Bronchial epithelial cell (primary cell): ENCODE data around the gene NSUN2. TPM values are rescaled to one million over a fixed set of nuclear protein-coding genes. Genes with fewer than 3 reads are reported as not detected.

Source experiments
- DNase-seq: peaks from one replicate; pipeline ENCODE4 v3.0.0-alpha.2; 2010; ENCODE audit warnings: low read depth
- FAIRE-seq: peaks from 2 replicates; lab custom pipeline; 2011; peaks lifted over from hg19 to GRCh38; lab: Jason Lieb, UNC
- H3K27me3 ChIP-seq: 2 replicates; pipeline ENCODE4 v1.5.1; 2011; ENCODE audit warnings: low read length; ENCODE audit not compliant: control insufficient read depth, insufficient read depth
- H3K36me3 ChIP-seq: 2 replicates; pipeline ENCODE4 v1.5.1; 2011; ENCODE audit warnings: low read length; ENCODE audit not compliant: control insufficient read depth, insufficient read depth
- H3K4me3 ChIP-seq: 2 replicates; pipeline ENCODE4 v1.5.1; 2011; ENCODE audit warnings: mild to moderate bottlenecking, low read depth, low read length, control low read depth
- total RNA-seq: library from RNA; depleted of rRNA; stranded (reverse); fragments of >200 nt; gene quantifications from 2 replicates; pipeline ENCODE4 v1.2.1, GENCODE V29; 2014
- TF ChIP-seq, protein P1 (sequence below): IDR thresholded peaks from 2 replicates; pipeline ENCODE4 v1.5.1; 2011; ENCODE audit warnings: mild to moderate bottlenecking, moderate library complexity, low read length, control low read depth, inconsistent platforms; ENCODE audit not compliant: insufficient read depth, severe bottlenecking

Gene NSUN2
- total RNA-seq = 78.5 and 81.0 TPM in 2 replicates

DNA sequence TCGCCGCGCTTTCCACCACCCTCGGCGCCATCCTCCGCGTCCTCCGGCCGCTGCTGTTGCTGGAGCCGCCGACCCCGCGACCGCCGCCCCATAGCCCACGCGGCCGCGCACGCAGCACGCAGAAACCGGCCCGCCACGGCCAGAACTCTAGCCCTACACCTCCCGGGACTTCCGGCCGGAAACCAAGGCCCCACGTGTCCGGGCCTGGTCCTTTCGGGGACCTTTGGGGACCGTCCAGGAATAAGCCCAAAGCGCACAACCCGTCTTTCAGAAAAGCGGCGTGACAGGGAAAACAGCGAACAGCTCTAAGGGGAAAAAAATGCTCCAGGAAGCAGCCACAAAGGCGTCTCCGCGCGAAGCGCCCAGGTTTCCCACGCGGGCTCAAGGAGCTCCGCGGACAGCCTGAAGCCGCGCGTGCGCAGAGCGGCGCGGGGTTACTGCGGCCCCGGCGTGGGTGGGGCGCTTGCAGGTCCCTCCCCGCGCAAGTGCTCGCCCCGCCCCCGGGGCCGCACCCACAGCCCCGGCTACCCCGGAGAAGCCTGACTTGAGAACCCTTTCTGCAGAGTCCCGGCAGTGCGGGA lies at the start of gene NSUN2, which contains the start of gene SRD5A1:
Gene NSUN2, minus strand, starts transcription at position 157 of the 581 bp plus-strand sequence. Its CDS starts 65 bp downstream, at position 92.
Gene SRD5A1, plus strand, starts transcription at position 553 of the 581 bp plus-strand sequence. CDS start 137 bp downstream, outside the sequence.
- DNase-seq (peak; percentile 80), FAIRE-seq (no peak)
- Histone ChIP-seq H3K27me3 (no peaks in the 10 kb centered on the region), H3K4me3 (peak within 1 kb of the TSS; percentile 73), H3K36me3 (peaks cover 4% of the 10 kb centered on the region)
- TF ChIP-seq, protein P1, sequence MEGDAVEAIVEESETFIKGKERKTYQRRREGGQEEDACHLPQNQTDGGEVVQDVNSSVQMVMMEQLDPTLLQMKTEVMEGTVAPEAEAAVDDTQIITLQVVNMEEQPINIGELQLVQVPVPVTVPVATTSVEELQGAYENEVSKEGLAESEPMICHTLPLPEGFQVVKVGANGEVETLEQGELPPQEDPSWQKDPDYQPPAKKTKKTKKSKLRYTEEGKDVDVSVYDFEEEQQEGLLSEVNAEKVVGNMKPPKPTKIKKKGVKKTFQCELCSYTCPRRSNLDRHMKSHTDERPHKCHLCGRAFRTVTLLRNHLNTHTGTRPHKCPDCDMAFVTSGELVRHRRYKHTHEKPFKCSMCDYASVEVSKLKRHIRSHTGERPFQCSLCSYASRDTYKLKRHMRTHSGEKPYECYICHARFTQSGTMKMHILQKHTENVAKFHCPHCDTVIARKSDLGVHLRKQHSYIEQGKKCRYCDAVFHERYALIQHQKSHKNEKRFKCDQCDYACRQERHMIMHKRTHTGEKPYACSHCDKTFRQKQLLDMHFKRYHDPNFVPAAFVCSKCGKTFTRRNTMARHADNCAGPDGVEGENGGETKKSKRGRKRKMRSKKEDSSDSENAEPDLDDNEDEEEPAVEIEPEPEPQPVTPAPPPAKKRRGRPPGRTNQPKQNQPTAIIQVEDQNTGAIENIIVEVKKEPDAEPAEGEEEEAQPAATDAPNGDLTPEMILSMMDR = no peak

DNA sequence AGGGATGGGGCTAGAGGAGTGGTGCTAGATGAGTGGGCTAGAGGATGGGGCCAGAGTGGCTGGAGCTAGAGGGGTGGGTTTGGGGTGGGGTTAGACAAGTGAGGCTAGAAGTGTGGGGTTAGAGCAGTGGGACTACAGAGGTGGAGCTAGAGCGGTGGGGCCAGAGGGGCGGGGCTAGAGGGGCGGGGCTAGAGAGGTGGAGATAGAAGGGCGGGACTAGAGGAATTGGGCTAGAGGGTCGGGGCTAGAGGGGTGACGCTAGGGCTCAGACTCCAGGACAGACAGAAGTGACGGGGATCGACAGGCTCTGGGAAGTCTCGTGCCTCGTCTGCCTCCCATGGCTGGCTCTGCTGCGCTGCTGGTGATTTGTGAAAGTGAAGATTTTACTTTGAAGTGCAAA lies 49.4 kb upstream of the NSUN2 start:
- TF ChIP-seq, protein P1 = no peak
- no peak overlapping the region for H3K4me3 ChIP-seq
- no peaks in the 10 kb centered on the region for H3K27me3 ChIP-seq
- DNase-seq = no peak
- no peaks in the 10 kb centered on the region for H3K36me3 ChIP-seq
- FAIRE-seq = no peak

DNA sequence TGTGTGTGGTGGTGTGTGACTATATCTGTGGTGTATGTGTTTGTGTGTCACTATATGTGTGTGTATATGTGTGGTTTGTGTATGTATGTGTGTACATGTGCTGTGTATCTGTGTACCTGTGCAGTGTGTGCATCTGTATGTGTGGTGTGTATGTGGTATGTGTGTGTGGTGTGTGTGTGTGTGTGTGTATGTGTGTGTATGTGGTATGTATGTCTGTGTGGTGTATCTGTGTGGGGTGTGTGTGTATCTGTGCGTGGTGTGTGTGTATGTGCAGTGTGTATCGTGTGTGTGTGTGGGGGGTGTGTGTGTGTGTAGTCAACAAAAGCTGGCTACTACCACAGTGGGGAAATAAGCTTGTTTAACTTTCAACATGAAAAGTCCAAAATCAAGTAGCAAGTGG lies 48.8 kb upstream of the NSUN2 start:
- no peak overlapping the region for H3K4me3 ChIP-seq
- no peaks in the 10 kb centered on the region for H3K27me3 ChIP-seq
- no peaks in the 10 kb centered on the region for H3K36me3 ChIP-seq
- no peak for FAIRE-seq
- no peak for DNase-seq
- TF ChIP-seq, protein P1 = no peak

DNA sequence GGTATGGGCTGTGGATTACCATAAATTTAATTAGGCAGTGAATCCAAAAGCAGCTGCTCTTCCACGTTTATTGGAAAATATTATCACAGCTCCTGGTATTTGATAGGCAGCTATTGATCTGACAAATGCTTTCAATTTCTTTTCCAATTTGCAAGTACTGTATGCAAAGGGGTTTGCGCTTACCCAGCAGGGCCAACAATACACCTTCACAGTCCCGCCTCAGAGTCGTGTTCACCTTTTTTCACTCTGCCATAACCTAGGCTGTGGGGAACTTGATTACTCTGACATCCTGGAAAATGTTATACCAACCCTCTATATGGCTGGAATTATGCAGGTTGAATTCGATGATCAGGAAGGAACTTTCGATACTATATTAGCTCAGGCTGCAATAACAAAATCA lies 48.1 kb upstream of the NSUN2 start:
- H3K4me3 ChIP-seq = no peak overlapping the region
- no peak for DNase-seq
- no peaks in the 10 kb centered on the region for H3K36me3 ChIP-seq
- FAIRE-seq = no peak
- TF ChIP-seq, protein P1 = no peak
- H3K27me3 ChIP-seq = no peaks in the 10 kb centered on the region

DNA sequence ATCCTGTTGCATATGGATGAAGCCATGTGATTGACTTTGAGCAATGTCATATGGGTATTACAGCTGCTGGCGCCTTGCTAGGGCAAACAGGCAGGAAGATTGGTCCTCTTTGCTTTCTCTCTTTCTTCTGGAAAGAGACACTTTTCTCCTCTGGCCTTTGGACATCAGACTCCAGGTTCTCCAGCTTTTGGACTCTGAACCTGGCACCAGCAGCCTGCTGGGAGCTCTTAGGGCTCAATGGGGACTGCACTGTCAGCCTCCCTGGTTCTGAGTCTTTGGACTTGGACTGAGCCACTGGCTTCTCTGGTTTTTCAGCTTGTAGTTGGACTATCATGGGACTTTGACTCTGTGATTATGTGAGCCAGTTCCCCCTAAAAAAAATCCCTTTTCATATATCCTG lies 45.5 kb upstream of the NSUN2 start:
- DNase-seq (no peak), FAIRE-seq (no peak)
- no peaks in the 10 kb centered on the region for H3K27me3 ChIP-seq
- TF ChIP-seq, protein P1 = no peak
- no peaks in the 10 kb centered on the region for H3K36me3 ChIP-seq
- no peak overlapping the region for H3K4me3 ChIP-seq

DNA sequence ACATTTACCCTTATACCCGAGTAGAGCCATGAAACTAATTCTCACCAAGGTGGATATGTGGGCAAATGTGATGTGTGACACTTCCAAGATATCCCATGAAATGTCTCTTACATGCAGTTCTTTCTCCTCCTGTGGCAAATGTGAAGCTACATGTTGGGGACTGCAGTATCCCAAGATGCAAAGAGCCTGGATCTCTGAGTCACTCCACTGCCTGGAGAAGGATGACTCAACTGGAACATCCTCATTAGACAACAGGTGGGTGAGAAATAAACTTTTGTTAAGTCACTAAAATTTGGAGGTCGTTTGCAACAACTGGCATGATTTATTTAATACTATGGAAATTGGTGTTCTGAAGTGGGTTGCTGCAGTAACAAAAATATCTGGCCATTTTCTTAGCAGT lies 43.9 kb upstream of the NSUN2 start:
- no peak overlapping the region for H3K4me3 ChIP-seq
- no peaks in the 10 kb centered on the region for H3K27me3 ChIP-seq
- peak; percentile 78 for DNase-seq
- FAIRE-seq = no peak
- TF ChIP-seq, protein P1 = no peak
- H3K36me3 ChIP-seq = no peaks in the 10 kb centered on the region
